ENCODE data around the gene PRSS8.
A peak's percentile ranks its signal among the peaks of the same experiment; 100 is the strongest.

Gene PRSS8

GRCh38 chr16:31083081-31083480 lies 52.4 kb downstream of the PRSS8 start:
- peaks cover 31% of the 10 kb centered on the region for H3K36me3 Mint-ChIP-seq (ENCODE audit: low read depth)
- H3K27ac Mint-ChIP-seq, result no peak overlapping the region

GRCh38 chr16:31082368-31083045 lies 53.0 kb downstream of the PRSS8 start:
- Mint-ChIP-seq H3K4me3 (peak overlapping the region in 1 of 3 experiments; percentile 24), H3K4me1 (peaks cover 21% of the 10 kb centered on the region), H3K27ac (peak overlapping the region in 1 of 3 experiments; percentile 32), H3K36me3 (ENCODE audit: low read depth) (peaks cover 36% of the 10 kb centered on the region), H3K27me3 (ENCODE audit: low read depth) (peaks cover 3% of the 10 kb centered on the region), H3K9me3 (no peaks in the 10 kb centered on the region)
- no peak for TF ChIP-seq CTCF (IDR thresholded peaks at IDR 0.05; ENCODE audit: unreplicated experiment in 3 of 3)

More at GRCh38 chr16:31083081-31083480, 52.4 kb downstream of the PRSS8 start:
- H3K4me3 Mint-ChIP-seq, result no peak overlapping the region
- peaks cover 21% of the 10 kb centered on the region for H3K4me1 Mint-ChIP-seq
- H3K27me3 Mint-ChIP-seq (ENCODE audit: low read depth), result peaks cover 3% of the 10 kb centered on the region
- TF ChIP-seq CTCF (IDR thresholded peaks at IDR 0.05; ENCODE audit: unreplicated experiment in 3 of 3), result no peak
- H3K9me3 Mint-ChIP-seq, result no peaks in the 10 kb centered on the region

Measured in nephron (organoid).